Activated naive CD8-positive, alpha-beta T cell treated with anti-CD3 and anti-CD28 coated beads, Interleukin-2, amount 50 U/mL, for 24 hours (primary cell): ENCODE data around the gene RASSF3.
A peak's percentile ranks its signal among the peaks of the same experiment; 100 is the strongest.
"Not testable (repeated sequence)": the region's sequence is repeated elsewhere in the genome, so short reads cannot be mapped to it uniquely, and the experiment has no call there.

Source experiments
- ATAC-seq: fragments of 150-1000 bp; cut with Tn5 transposase; one replicate; pipeline ENCODE4 v1.10.0; 2021
- DNase-seq: peaks from one replicate; pipeline ENCODE4 v3.0.0; 2021
- H3K27ac Mint-ChIP-seq: one replicate; pipeline ENCODE4 v1.8.0; 2021; ENCODE audit warnings: mild to moderate bottlenecking, mixed read lengths
- H3K27me3 Mint-ChIP-seq: one replicate; pipeline ENCODE4 v1.8.0; 2021; ENCODE audit warnings: mixed read lengths
- H3K36me3 Mint-ChIP-seq: one replicate; pipeline ENCODE4 v1.8.0; 2021; ENCODE audit warnings: low read depth, mixed read lengths
- H3K4me1 Mint-ChIP-seq: one replicate; pipeline ENCODE4 v1.8.0; 2021; ENCODE audit warnings: mixed read lengths
- H3K4me3 Mint-ChIP-seq: one replicate; pipeline ENCODE4 v1.8.0; 2021; ENCODE audit warnings: mild to moderate bottlenecking, moderate library complexity, mixed read lengths
- H3K9me3 Mint-ChIP-seq: one replicate; pipeline ENCODE4 v1.8.0; 2021; ENCODE audit warnings: mixed read lengths

The RASSF3 gene

DNA sequence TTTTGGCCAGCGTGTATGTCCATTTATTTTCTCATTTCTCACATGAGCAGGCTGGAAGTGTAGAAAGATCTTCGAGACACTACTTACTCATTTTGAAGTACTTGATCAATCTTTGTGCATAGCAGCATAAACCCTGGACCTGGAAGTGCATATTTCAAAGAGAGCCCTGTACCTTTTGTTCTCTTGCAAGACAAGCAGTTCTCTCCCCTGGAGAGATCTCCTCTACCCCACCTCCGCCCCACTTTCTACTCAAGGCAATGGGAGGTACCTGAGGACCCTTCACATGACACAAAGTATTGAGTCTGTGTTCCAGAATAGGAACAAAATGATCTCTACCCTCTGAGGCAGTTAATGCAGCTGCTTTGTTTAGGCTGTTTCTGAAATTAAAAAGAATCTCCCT is 27.4 kb upstream of the RASSF3 start:
- Mint-ChIP-seq H3K4me3 (no peak overlapping the region), H3K9me3 (no peaks in the 10 kb centered on the region)

DNA sequence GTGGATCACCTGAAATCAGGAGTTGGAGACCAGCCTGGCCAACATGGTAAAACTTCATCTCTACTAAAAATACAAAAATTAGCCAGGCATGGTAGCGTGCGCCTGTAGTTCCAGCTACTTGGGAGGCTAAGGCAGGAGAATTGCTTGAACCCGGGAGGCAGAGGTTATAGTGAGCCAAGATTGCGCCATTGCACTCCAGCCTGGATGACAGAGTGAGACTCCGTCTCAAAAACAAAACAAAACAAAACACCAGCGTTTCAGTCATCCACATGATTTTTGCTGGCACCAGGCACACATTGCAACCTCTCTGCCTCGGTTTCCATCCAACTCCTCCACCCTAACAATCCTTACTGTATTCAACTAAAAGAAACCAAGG is 26.9 kb upstream of the RASSF3 start:
- H3K4me1 Mint-ChIP-seq, result peaks cover 23% of the 10 kb centered on the region
- not testable (repeated sequence) for H3K36me3 Mint-ChIP-seq, H3K27me3 Mint-ChIP-seq, H3K9me3 Mint-ChIP-seq, DNase-seq, ATAC-seq
- H3K27ac Mint-ChIP-seq, result peak overlapping the region; percentile 78
- H3K4me3 Mint-ChIP-seq, result peak overlapping the region; percentile 65

More for the DNA sequence above, 27.4 kb upstream of the RASSF3 start:
- Mint-ChIP-seq H3K36me3 (no peaks in the 10 kb centered on the region), H3K27ac (no peak overlapping the region), H3K27me3 (no peaks in the 10 kb centered on the region), H3K4me1 (peaks cover 23% of the 10 kb centered on the region)
- DNase-seq, result no peak
- no peak for ATAC-seq

DNA sequence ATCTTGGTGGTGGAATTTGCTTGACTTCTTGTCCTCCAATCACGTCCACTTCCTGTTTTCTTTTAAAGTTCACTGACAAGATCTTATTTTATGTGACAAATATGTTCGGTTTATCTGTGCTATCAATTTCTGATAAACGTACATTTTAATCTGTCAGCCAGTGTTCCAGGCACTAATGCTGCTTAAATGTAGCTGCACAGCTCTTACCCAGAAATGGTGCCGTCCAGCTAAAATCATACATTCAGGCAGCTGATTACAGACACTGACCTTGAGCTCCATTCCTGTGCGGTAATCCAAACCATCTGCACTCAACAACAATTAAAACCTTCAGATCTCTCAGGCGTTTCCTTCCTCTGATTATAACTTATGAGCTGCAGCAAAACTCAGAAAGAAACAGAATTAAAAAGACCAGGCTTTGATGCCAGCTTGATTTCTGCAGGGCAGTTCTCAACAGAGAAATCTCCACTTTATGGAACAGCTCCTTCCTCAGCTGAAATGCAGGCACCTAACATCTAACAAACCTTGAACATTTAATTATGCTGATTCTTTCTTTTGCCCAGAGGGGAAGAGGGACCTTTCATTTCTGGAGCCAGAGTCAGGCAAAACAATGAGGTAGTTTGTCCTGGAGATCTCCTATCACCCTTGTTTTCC is 26.4 kb upstream of the RASSF3 start:
- H3K4me1 Mint-ChIP-seq, result peaks cover 23% of the 10 kb centered on the region
- no peak for ATAC-seq

DNA sequence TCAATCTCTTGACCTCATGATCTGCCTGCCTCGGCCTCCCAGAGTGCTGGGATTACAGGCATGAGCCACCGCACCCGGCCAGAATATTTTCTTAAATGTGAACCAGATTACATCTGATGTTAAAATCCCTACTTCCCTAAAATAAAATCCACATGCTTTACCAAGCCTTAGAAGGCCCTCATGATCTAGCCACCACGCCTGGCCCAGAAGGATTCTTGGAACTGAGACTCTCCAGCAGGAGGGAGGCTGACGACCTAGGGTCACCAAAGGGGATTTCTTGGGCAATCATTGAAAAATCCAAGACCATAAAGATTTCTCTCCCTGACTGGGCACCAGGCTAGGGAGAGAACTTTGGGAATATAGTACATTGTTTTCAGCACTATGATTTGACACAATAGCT is 25.2 kb upstream of the RASSF3 start:
- peaks cover 23% of the 10 kb centered on the region for H3K4me1 Mint-ChIP-seq
- no peak overlapping the region for H3K27ac Mint-ChIP-seq
- ATAC-seq (no peak), DNase-seq (no peak)
- H3K9me3 Mint-ChIP-seq, result no peaks in the 10 kb centered on the region
- H3K27me3 Mint-ChIP-seq, result no peaks in the 10 kb centered on the region
- H3K4me3 Mint-ChIP-seq, result no peak overlapping the region
- H3K36me3 Mint-ChIP-seq, result no peaks in the 10 kb centered on the region

More for the DNA sequence above, 26.4 kb upstream of the RASSF3 start:
- Mint-ChIP-seq H3K27ac (peak overlapping the region; percentile 78), H3K4me3 (peak overlapping the region; percentile 65), H3K27me3 (no peaks in the 10 kb centered on the region), H3K36me3 (no peaks in the 10 kb centered on the region), H3K9me3 (no peaks in the 10 kb centered on the region)
- DNase-seq, result no peak

DNA sequence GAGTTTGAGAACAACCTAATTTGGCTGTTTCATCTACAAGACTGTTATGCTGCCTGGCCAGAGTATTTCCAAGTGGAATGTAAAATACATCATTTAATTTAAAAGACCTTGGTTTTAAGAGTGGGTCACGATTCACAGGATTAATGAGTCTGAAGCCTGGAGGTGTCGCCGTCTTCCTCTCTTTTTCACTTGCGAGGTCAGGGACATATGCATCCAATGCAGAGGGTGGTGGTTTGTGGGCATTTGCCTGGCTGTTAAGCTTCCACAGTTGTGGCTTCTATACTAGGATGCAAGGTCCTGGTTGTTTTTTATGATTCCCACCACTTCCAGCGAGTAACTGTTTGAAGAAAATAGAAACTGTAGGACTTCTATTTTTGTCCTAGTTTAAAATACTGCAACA is 22.8 kb upstream of the RASSF3 start:
- H3K4me3 Mint-ChIP-seq, result no peak overlapping the region
- H3K36me3 Mint-ChIP-seq, result no peaks in the 10 kb centered on the region
- no peak for DNase-seq
- H3K27me3 Mint-ChIP-seq, result no peaks in the 10 kb centered on the region
- ATAC-seq, result no peak
- no peaks in the 10 kb centered on the region for H3K9me3 Mint-ChIP-seq
- H3K4me1 Mint-ChIP-seq, result peaks cover 22% of the 10 kb centered on the region
- no peak overlapping the region for H3K27ac Mint-ChIP-seq

GRCh38 chr12:64590183-64590582 is 20.1 kb upstream of the RASSF3 start:
- ATAC-seq (no peak), DNase-seq (no peak)
- Mint-ChIP-seq H3K27me3 (no peaks in the 10 kb centered on the region), H3K4me1 (peaks cover 5% of the 10 kb centered on the region), H3K9me3 (no peaks in the 10 kb centered on the region), H3K36me3 (no peaks in the 10 kb centered on the region), H3K4me3 (no peak overlapping the region), H3K27ac (no peak overlapping the region)

DNA sequence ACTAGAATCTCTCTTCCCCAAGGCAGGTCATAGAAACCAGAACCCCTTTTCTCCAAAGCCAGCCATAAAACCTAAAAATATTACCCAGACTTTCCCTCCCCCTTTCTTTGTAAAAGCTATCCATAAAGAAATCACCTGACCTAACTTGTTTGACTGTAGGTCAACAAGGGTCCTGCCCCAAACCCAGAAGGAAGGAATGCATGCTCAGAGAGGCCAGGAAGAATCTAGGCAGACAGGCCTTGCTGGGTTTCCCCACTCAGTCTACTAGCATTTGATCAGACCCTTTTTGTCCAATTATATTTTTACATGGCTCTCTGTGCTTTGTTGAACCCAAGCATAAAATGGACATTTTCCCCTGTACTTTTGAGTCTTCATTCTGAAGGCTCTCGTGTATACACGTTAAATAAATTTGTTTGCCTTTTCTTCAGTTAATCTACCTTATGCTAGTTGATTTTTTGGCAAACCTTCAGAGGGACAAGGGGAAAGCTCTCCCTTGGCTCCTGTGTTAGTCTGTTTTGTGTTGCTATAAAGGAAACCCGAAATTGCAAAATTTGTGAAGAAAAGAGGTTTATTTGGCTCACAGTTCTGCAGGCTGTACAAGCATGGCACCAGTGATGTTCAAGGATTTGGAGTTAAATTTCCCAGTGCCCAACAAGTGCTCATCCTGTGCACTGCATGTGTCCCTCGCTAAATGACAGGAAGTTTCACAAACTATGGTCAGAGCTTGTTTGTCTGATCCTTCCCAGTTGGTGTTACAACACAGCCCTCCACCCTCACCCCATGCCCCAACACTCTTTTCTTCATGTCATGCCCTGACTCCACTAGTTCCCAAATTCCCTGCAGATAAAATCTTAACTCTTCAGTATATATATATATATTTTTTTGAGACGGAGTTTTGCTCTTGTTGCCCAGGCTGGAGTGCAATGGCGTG is 14.2 kb upstream of the RASSF3 start:
- H3K27me3 Mint-ChIP-seq, result peaks cover 2% of the 10 kb centered on the region
- peaks cover 35% of the 10 kb centered on the region for H3K4me1 Mint-ChIP-seq
- no peak overlapping the region for H3K27ac Mint-ChIP-seq
- H3K4me3 Mint-ChIP-seq, result no peak overlapping the region
- H3K9me3 Mint-ChIP-seq, result no peaks in the 10 kb centered on the region
- DNase-seq (no peak), ATAC-seq (no peak)
- H3K36me3 Mint-ChIP-seq, result no peaks in the 10 kb centered on the region

GRCh38 chr12:64598831-64599230 is 11.5 kb upstream of the RASSF3 start:
- DNase-seq (no peak), ATAC-seq (no peak)
- Mint-ChIP-seq H3K4me1 (peaks cover 35% of the 10 kb centered on the region), H3K27ac (no peak overlapping the region), H3K4me3 (no peak overlapping the region), H3K36me3 (no peaks in the 10 kb centered on the region), H3K27me3 (peaks cover 2% of the 10 kb centered on the region), H3K9me3 (no peaks in the 10 kb centered on the region)

- H3K27ac Mint-ChIP-seq, result no peak overlapping the region
These were observed 10.1 kb upstream of the RASSF3 start for GRCh38 chr12:64600164-64600561.

DNA sequence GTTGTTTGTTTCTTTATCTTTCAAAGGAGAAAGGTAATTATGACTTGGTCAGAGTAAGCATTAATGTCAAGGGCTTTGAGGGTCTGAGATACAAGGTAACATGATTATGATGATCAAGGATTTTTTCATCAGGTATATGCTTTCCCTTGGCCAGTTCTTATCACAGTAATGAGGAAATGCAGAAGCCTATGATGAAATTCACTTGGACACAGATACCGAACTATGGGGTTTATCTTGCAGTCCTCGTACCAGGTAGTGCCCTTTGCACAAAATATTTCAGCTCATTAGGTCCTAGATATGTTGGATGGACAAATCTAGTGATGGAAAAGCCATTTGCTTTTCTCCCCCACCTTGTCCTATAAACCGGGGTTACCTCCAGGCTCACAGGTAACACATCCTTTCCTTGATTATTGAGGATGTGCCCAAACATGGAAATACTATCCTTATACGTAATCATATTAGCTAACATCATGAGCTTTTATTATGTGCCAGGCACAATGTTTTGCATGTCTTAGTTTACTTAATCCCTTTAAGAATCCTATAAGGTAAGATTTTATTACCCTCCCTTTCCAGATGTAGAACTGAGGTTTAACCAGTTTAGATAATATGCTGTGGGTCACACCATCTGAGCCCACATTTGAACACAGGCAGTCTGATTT is 7.0 kb upstream of the RASSF3 start:
- Mint-ChIP-seq H3K27ac (no peak overlapping the region), H3K27me3 (peaks cover 2% of the 10 kb centered on the region), H3K9me3 (no peaks in the 10 kb centered on the region), H3K4me1 (peaks cover 19% of the 10 kb centered on the region), H3K4me3 (no peak overlapping the region), H3K36me3 (no peaks in the 10 kb centered on the region)
- no peak for ATAC-seq
- no peak for DNase-seq

More at GRCh38 chr12:64600164-64600561, 10.1 kb upstream of the RASSF3 start:
- no peak for DNase-seq
- no peaks in the 10 kb centered on the region for H3K36me3 Mint-ChIP-seq
- no peak for ATAC-seq
- no peaks in the 10 kb centered on the region for H3K9me3 Mint-ChIP-seq
- peaks cover 31% of the 10 kb centered on the region for H3K4me1 Mint-ChIP-seq
- H3K27me3 Mint-ChIP-seq, result peaks cover 2% of the 10 kb centered on the region
- H3K4me3 Mint-ChIP-seq, result no peak overlapping the region

DNA sequence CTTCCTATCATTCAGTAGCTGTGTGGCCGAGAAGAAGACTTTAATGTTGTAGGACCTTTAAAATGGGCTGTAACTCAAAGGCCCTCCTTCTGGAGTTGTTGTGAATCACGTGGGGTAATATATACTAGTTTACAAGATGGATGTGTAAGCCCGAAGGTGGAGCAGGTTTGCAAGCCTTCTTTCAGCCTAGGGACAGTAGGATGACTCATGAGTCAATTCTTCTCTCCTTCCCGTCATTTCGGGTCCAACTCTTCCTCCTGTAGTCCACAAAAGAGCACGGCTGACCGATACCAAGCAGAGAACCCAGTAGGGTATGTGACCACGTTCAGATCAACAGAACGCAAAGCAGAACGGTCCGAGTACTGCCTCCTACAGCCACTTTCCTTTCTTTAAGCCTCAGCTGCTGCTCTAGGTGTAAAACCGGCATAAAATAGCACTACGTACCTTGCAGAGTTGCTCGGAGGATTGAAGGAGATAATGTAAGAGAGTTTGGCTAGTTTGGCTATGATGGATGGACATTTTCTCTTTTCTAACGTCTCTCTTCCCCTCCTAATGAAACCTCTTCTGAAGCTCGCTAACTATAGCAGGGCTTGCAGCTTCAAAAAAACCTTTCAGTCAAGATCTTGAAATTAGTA is 1.3 kb upstream of the RASSF3 start:
- DNase-seq, result peak; percentile 33

DNA sequence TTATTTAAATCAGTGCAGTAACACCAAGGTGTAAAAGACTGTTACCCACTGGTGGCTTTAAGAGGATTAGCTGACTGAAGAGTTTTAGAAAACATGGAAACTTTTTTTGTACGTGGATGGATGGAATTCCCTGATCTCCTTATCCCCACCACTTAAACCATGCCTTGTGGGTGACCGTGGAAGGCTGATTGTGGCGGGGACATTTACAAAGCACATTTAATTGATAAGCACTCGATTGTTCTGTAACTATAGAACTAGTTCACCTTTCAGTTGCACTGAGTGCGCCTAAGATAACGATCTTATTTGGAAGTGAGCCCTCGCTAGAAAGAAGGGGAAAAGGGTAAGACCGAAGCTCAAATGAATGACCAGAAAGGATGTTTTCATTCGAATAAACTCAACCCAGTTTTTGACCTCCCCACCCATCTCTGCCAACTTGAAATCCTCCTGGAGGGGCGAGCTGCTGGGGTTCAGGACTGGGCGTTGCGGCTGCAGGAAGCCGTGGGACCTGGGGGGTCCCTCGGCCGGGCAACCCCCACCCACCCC is 688 bp upstream of the RASSF3 start:
- no peaks in the 10 kb centered on the region for H3K27me3 Mint-ChIP-seq
- H3K27ac Mint-ChIP-seq, result peak overlapping the region; percentile 84
- H3K9me3 Mint-ChIP-seq, result no peaks in the 10 kb centered on the region
- peak overlapping the region; percentile 82 for H3K4me3 Mint-ChIP-seq
- peaks cover 9% of the 10 kb centered on the region for H3K36me3 Mint-ChIP-seq
- peaks cover 31% of the 10 kb centered on the region for H3K4me1 Mint-ChIP-seq
- no peak for DNase-seq
- no peak for ATAC-seq

More for the DNA sequence above, 1.3 kb upstream of the RASSF3 start:
- no peaks in the 10 kb centered on the region for H3K9me3 Mint-ChIP-seq
- H3K4me3 Mint-ChIP-seq, result peak overlapping the region; percentile 82
- peak overlapping the region; percentile 84 for H3K27ac Mint-ChIP-seq
- peaks cover 6% of the 10 kb centered on the region for H3K36me3 Mint-ChIP-seq
- H3K27me3 Mint-ChIP-seq, result no peaks in the 10 kb centered on the region
- peak; percentile 42 for ATAC-seq
- peaks cover 27% of the 10 kb centered on the region for H3K4me1 Mint-ChIP-seq

DNA sequence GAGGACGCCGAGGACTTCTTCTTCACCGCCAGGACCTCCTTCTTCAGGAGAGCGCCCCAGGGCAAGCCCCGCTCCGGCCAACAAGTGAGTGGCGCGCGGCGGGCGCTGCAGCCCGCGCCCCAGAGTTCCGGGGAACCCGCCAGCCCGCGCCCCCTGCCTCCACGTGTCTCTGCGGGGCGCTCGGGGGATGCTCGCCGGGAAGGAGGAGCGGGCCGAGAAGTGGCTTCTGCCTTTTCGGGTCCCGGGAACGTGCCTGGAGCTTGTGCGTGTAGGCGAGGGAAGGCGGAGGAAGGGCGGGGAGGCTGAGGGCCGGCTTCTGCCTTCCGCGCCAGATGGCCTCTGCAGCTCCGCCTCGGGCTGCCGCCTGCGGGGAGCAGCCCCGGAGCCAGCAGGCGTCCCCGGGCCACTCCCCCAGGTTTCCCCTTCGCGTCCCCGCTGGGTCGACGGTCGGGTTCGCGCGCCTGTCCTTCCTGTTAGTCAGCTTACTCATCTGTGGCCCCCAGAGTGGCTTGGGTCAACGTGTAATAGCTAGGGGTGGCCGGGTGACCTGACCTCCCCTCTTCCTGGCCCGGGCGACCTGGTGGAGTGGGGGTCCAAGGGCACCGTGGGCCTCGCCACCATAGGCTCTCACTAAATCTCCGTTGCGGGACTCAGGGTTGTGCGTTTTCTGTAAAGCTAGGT is 505 bp downstream of the RASSF3 start:
- H3K9me3 Mint-ChIP-seq, result no peaks in the 10 kb centered on the region
- H3K4me1 Mint-ChIP-seq, result peaks cover 43% of the 10 kb centered on the region
- peak overlapping the region; percentile 95 for H3K4me3 Mint-ChIP-seq
- peaks cover 17% of the 10 kb centered on the region for H3K36me3 Mint-ChIP-seq
- DNase-seq, result peak; percentile 78
- peak overlapping the region; percentile 88 for H3K27ac Mint-ChIP-seq
- H3K27me3 Mint-ChIP-seq, result no peaks in the 10 kb centered on the region
- peak; percentile 54 for ATAC-seq
